Right lobe of liver (tissue), 4 donors: Measurements from ENCODE around the gene CCSER1.

Source experiments
- CTCF ChIP-seq, 4 donors: fragments of 200-600 bp in 3 of 4; fragments of 450-650 bp in 1 of 4; IDR thresholded peaks; one replicate each; pipeline versions ENCODE4 v1.5.1 to v1.8.0; 2016 to 2022; ENCODE audit warnings: antibody characterized with exemption in 4 of 4, mild to moderate bottlenecking in 2 of 4
- POLR2A ChIP-seq: fragments of 450-650 bp; IDR thresholded peaks from one replicate; pipeline ENCODE4 v1.6.1; 2017; ENCODE audit warnings: antibody characterized with exemption, mild to moderate bottlenecking
- donor health status: DM: no; HTN: no; CAD: no.
- donor health status: DM: no; HTN: no; CAD: no.
- donor health status: DM: no; HTN: yes; CAD: no.

DNA sequence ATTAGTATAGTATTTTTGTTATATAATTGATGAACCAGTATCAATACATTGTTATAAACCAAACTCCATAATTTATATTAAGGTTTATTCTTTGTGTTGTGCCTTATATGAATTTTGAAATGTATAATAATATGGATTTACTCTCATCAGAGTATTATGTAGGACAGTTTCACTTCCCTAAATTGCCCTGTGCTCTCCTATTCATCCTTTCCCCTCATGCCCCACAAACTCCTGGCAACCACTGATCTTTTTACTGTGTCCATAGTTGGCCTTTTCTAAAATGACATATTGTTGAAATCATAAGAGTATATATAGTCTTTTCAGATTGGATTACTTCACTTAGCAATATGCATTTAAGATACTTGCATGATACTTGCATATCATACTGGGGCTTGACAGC, 1218.4 kb downstream of the CCSER1 start:
- TF ChIP-seq CTCF (IDR thresholded peaks at IDR 0.05) (no peak), POLR2A (no peak)
